H7 (cell line): ENCODE measurements around the gene OR10X1. TPM values are rescaled to one million over a fixed set of nuclear protein-coding genes. Genes with fewer than 3 reads are reported as not detected.
A peak's percentile ranks its signal among the peaks of the same experiment; 100 is the strongest.

ENCODE experiments used
- DNase-seq: peaks from one replicate; pipeline ENCODE4 v3.0.0; 2012
- H3K27me3 ChIP-seq: 2 replicates; pipeline ENCODE4 v1.6.0; 2011; ENCODE audit warnings: mild to moderate bottlenecking, low read length; ENCODE audit not compliant: control insufficient read depth, insufficient read depth
- H3K36me3 ChIP-seq: replicated peaks from 2 replicates; pipeline ENCODE4 v1.5.1; 2011; ENCODE audit warnings: low read length; ENCODE audit not compliant: control insufficient read depth, insufficient read depth
- H3K4me3 ChIP-seq: 2 replicates; pipeline ENCODE4 v1.5.1; 2011; ENCODE audit warnings: low read depth, mild to moderate bottlenecking, control low read depth, low read length, moderate library complexity; ENCODE audit not compliant: insufficient read depth
- total RNA-seq: library from RNA; depleted of rRNA; stranded (reverse); fragments of >200 nt; shearing (Covaris generic); gene quantifications from 2 replicates; pipeline ENCODE4 v1.2.3, GENCODE V29; 2014; rRNA removed

Gene OR10X1
- total RNA-seq = not detected in 2 replicates

- Histone ChIP-seq H3K27me3 (no peaks in the 10 kb centered on the region), H3K36me3 (no peaks in the 10 kb centered on the region), H3K4me3 (no peak within 1 kb of the TSS)
- no peak for DNase-seq
These were observed at the start of gene OR10X1 for GRCh38 chr1:158579733-158580132. TSS of gene OR10X1 (minus strand) at chr1:158579899. CDS start at chr1:158579899, 0 bp downstream.

GRCh38 chr1:158613764-158614163 is 34.1 kb upstream of the OR10X1 start:
- Histone ChIP-seq H3K36me3 (no peaks in the 10 kb centered on the region), H3K4me3 (no peak overlapping the region), H3K27me3 (no peaks in the 10 kb centered on the region)
- DNase-seq = no peak

GRCh38 chr1:158611916-158612315 is 32.2 kb upstream of the OR10X1 start:
- DNase-seq = no peak
- H3K4me3 ChIP-seq = no peak overlapping the region
- H3K36me3 ChIP-seq = no peaks in the 10 kb centered on the region
- no peaks in the 10 kb centered on the region for H3K27me3 ChIP-seq

GRCh38 chr1:158607296-158607695 is 27.6 kb upstream of the OR10X1 start:
- Histone ChIP-seq H3K4me3 (no peak overlapping the region), H3K27me3 (no peaks in the 10 kb centered on the region), H3K36me3 (no peaks in the 10 kb centered on the region)
- DNase-seq = peak; percentile 7

GRCh38 chr1:158604968-158605367 is 25.3 kb upstream of the OR10X1 start, which contains the start of gene OR10Z1:
TSS of gene OR10Z1 (plus strand) at chr1:158605268. CDS start at chr1:158606439, 1,171 bp downstream.
- Histone ChIP-seq H3K27me3 (no peaks in the 10 kb centered on the region), H3K36me3 (no peaks in the 10 kb centered on the region), H3K4me3 (no peak within 1 kb of the TSS)
- DNase-seq = no peak

- Histone ChIP-seq H3K4me3 (no peak overlapping the region), H3K36me3 (no peaks in the 10 kb centered on the region), H3K27me3 (no peaks in the 10 kb centered on the region)
- no peak for DNase-seq
These were observed 21.0 kb upstream of the OR10X1 start for GRCh38 chr1:158600735-158601134.

- H3K4me3 ChIP-seq = no peak overlapping the region
- no peak for DNase-seq
- no peaks in the 10 kb centered on the region for H3K27me3 ChIP-seq
- no peaks in the 10 kb centered on the region for H3K36me3 ChIP-seq
These were observed 7.2 kb upstream of the OR10X1 start for GRCh38 chr1:158586942-158587341.

- DNase-seq = no peak
- H3K36me3 ChIP-seq = no peaks in the 10 kb centered on the region
- no peak overlapping the region for H3K4me3 ChIP-seq
- no peaks in the 10 kb centered on the region for H3K27me3 ChIP-seq
These were observed 4.3 kb upstream of the OR10X1 start for GRCh38 chr1:158583962-158584361.

- no peak overlapping the region for H3K4me3 ChIP-seq
- H3K36me3 ChIP-seq = no peaks in the 10 kb centered on the region
- DNase-seq = no peak
- H3K27me3 ChIP-seq = no peaks in the 10 kb centered on the region
These were observed 2.1 kb downstream of the OR10X1 start for GRCh38 chr1:158577561-158577960.

GRCh38 chr1:158572226-158572625 is 7.5 kb downstream of the OR10X1 start:
- no peaks in the 10 kb centered on the region for H3K27me3 ChIP-seq
- no peaks in the 10 kb centered on the region for H3K36me3 ChIP-seq
- DNase-seq = no peak
- H3K4me3 ChIP-seq = no peak overlapping the region

GRCh38 chr1:158570480-158570879 is 9.2 kb downstream of the OR10X1 start, which contains the start of gene OR6P1:
TSS of gene OR6P1 (minus strand) at chr1:158570580. CDS start at chr1:158563604, 6,976 bp downstream.
- Histone ChIP-seq H3K4me3 (no peak within 1 kb of the TSS), H3K27me3 (no peaks in the 10 kb centered on the region), H3K36me3 (no peaks in the 10 kb centered on the region)
- DNase-seq = no peak

GRCh38 chr1:158564608-158565007 is 15.1 kb downstream of the OR10X1 start:
- Histone ChIP-seq H3K27me3 (no peaks in the 10 kb centered on the region), H3K36me3 (no peaks in the 10 kb centered on the region), H3K4me3 (no peak overlapping the region)
- DNase-seq = no peak

- no peak overlapping the region for H3K4me3 ChIP-seq
These were observed 15.8 kb downstream of the OR10X1 start for GRCh38 chr1:158563853-158564252.

GRCh38 chr1:158559696-158560095 is 20.0 kb downstream of the OR10X1 start:
- DNase-seq = no peak
- Histone ChIP-seq H3K4me3 (no peak overlapping the region), H3K36me3 (no peaks in the 10 kb centered on the region), H3K27me3 (no peaks in the 10 kb centered on the region)

More at GRCh38 chr1:158563853-158564252, 15.8 kb downstream of the OR10X1 start:
- DNase-seq = no peak
- no peaks in the 10 kb centered on the region for H3K36me3 ChIP-seq
- no peaks in the 10 kb centered on the region for H3K27me3 ChIP-seq

- no peak for DNase-seq
- no peaks in the 10 kb centered on the region for H3K36me3 ChIP-seq
- no peaks in the 10 kb centered on the region for H3K27me3 ChIP-seq
- no peak within 1 kb of the TSS for H3K4me3 ChIP-seq
These were observed 25.3 kb downstream of the OR10X1 start, which contains the start of gene OR6Y1 for GRCh38 chr1:158554352-158554751. TSS of gene OR6Y1 (minus strand) at chr1:158554405. CDS start at chr1:158548105, 6,300 bp downstream.

- Histone ChIP-seq H3K27me3 (no peaks in the 10 kb centered on the region), H3K36me3 (no peaks in the 10 kb centered on the region), H3K4me3 (no peak overlapping the region)
- DNase-seq = no peak
These were observed 27.4 kb downstream of the OR10X1 start for GRCh38 chr1:158552296-158552695.
